NCI-H2081 treated with DMSO at 0.1 percent for 48 hours (cell line): ENCODE results near the gene SORBS1.
A peak's percentile ranks its signal among the peaks of the same experiment; 100 is the strongest.
"Not testable (repeated sequence)": the region's sequence is repeated elsewhere in the genome, so short reads cannot be mapped to it uniquely, and the experiment has no call there.

Experiments used
- DNase-seq: peaks from one replicate; lab custom pipeline; 2025; lab: John Stamatoyannopoulos, UW

Gene SORBS1

DNA sequence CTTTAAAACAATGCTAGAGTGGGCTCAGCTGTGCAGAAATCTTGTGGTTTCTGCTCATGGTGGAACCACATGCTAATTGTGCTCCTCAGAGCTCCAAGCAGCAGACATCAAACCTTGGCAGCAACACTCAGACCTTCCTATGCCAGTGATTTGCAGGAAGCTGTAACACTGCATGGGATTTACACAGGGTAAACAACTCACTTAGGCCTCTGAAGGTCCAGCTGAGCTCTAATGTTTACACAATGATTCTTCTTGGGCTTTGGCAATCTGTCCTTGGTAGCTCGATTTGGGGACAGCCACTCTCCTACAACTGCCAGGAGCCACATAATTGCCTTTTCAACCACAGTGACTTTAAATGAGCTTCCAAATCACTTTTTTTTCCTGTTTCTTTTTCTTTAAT lies 172.6 kb downstream of the SORBS1 start:
- peak; percentile 7 for DNase-seq

GRCh38 chr10:95388109-95388471 lies 173.1 kb downstream of the SORBS1 start:
- DNase-seq = no peak

- DNase-seq = no peak
Observed at GRCh38 chr10:95384011-95384704, 177.0 kb downstream of the SORBS1 start.

DNA sequence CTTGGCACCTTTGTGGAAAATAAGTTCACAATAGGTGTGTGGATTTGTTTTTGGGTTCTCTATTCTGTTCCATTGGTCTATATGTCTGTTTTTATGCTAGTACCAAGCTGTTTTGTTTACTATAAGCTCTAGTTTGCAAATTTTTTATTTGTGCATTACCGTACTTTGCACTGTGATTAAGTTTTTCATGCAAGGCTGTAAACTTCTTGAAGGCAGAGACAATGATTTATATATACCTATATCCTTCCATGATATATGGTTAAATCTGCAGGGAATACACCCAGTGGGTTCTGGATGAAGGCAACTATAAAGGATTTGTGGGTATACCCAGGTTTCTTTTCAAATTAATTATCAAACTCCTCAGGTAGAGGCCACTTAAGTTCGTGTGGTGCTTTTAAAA lies 178.6 kb downstream of the SORBS1 start:
- DNase-seq = no peak

GRCh38 chr10:95382174-95382573 lies 179.0 kb downstream of the SORBS1 start:
- no peak for DNase-seq

- no peak for DNase-seq
Observed at GRCh38 chr10:95377950-95378349, 183.2 kb downstream of the SORBS1 start.

- no peak for DNase-seq
Observed at GRCh38 chr10:95375418-95375817, 185.8 kb downstream of the SORBS1 start.

DNA sequence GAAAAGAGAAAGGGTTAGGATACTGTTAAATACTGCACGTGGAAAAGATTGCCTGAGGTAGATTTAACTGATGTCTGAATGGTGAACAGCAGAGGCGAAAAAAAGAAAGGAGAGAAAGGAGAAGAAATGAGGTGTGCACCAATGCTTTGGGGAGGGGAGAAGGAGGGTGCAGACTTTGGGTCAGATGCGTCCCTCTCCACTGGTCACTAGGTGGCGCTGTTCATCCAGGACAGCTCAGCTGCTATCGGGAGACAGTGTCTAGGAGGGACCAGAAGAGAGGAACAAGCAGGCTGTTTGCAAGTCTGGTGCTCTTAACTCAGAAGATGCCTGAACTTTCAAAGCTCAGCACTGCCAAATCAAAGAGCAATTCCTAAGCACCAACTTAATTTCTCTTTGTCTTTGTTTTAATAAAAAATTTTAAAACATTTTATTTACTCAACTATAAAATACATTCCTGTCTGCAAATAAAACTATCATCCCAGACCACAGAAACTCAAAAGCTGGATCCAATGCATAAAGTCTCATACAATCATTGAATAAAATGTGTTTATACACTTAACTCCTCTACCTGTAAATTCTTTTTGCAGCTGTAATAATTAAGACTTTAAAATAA lies 186.5 kb downstream of the SORBS1 start:
- DNase-seq = peak; percentile 2

GRCh38 chr10:95373660-95374059 lies 187.5 kb downstream of the SORBS1 start:
- no peak for DNase-seq

- no peak for DNase-seq
Observed at GRCh38 chr10:95364342-95364741, 196.8 kb downstream of the SORBS1 start.

GRCh38 chr10:95363303-95363912 lies 197.8 kb downstream of the SORBS1 start:
- DNase-seq = peak; percentile 9

- DNase-seq = no peak
Observed at GRCh38 chr10:95360122-95360714, 201.0 kb downstream of the SORBS1 start.

- no peak for DNase-seq
Observed at GRCh38 chr10:95359466-95359865, 201.7 kb downstream of the SORBS1 start.

DNA sequence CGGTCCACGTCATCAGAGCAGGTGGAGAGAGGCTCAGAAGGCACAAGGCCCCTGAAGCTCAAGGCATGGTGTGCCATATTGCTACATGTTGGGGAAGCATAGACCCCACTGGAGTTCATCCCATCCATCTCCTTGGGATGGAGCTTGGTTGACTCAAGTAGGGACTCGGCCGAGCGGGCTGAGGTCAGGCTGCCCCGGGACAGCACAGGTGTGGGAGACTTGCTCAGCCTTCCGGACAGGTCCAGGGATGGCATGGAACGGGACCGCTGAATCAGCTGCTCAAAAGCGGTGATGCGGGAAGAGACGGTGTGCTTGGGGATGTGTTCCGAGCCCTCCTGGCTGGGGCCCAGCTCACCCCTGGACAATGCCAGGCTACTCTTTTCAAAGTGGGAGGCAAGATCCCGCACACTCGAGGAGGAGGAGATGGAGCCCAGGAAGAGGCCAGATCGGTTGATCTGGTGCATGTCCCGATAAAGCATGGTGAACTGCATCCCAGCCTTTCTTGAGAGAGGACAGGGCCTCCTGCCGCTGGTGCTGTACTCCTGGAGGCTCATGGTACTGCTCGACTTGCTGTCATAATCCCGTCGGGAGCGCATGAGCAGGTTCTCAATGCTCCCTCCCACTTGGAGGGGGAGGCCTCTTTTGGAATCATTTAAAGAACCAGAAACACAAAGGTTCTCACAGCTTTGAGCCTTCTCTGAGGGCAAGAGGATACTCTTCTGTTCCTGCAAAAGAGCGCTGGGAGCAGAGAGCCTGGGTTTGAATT lies 204.8 kb downstream of the SORBS1 start:
- DNase-seq = no peak

DNA sequence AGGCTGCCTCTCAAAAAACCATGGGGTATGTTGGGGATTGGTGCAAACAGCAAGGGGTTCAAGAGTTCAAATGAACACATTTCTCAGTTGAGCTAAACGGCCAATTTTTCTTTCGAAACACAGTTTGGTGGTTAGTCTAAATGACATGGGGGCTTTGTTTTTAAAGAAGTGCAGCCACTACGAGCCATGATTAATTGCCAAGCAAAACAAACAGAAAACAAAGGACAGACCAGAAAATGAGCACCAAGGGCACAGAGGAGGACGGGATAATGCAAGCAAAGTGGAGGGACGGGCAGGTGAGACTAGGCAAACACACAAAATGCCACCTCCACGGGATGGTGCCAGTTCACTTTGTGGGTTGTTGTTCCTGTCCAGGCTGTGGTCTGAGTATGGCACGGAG lies 205.9 kb downstream of the SORBS1 start:
- DNase-seq = peak; percentile 41

DNA sequence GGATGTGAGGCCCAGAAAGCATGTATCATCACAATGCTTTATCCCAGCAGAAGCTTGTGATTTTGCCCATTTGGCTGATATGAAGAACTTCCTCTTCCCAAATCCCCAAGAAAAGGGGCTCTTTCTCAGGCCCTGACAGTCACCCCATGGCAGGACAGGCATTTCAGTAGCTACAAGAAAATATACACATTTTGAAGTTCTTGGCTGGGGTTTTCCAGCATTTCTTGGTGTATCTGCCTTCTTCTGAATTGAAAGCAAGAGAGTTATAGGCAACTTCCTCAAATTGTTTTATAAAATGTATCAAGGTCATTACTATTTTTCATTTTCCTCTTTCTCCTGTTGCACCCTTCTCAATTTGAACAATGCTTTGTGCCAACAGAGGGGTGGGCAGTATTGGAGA lies 207.1 kb downstream of the SORBS1 start:
- DNase-seq = no peak

- no peak for DNase-seq
Observed at GRCh38 chr10:95353123-95353522, 208.0 kb downstream of the SORBS1 start.

DNA sequence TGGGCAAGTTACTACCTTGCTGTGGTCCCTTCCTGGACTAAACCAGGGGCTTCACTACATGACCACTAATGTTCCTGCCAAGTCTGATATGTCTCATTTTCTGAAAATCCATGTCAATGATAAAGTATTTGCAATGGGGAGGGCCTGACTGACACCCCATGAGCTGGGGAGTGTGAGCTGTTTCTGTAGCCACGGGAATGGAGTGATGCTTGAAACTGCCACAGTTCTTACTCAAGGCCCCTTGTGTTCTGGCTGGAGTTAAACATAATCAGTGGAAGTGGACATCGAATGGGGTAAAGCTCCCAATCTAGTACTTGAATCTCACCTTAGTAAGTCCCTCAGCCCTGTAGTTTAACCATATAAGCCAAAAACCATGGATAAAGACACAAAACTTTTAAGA lies 208.5 kb downstream of the SORBS1 start:
- DNase-seq = no peak

DNA sequence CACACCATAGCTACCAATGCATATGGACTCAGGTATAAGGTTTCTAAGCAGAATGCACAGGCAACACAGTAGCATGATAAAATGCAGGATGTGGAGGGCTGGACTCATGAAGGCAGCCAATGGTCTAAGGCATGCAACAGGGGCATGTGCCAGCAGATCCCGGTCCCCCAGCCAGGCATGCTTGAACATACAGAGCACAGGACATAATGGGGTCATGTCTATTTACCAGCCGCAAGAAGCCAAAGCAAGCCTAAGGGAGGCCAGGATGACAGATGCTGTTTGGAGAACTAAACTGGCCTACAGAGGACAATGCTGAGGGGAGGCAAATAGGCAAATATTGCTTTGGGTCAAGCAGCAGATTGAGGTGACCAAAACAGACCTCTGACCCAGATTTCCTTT lies 210.3 kb downstream of the SORBS1 start:
- DNase-seq = no peak

GRCh38 chr10:95350219-95350829 lies 210.8 kb downstream of the SORBS1 start:
- DNase-seq = no peak

GRCh38 chr10:95347402-95347766 lies 213.8 kb downstream of the SORBS1 start:
- DNase-seq = not testable (repeated sequence)
